ENCODE results near the gene FGFR1OP2. TPM values are rescaled to one million over a fixed set of nuclear protein-coding genes. Genes with fewer than 3 reads are reported as not detected.
"Not testable (repeated sequence)": the region's sequence is repeated elsewhere in the genome, so short reads cannot be mapped to it uniquely, and the experiment has no call there.

The FGFR1OP2 gene
- total RNA-seq, 2 experiments from 2014 or later = 49.1 to 50.7 TPM

GRCh38 chr12:26953447-26953846 is 15.2 kb downstream of the FGFR1OP2 start:
- H3K27ac Mint-ChIP-seq = no peak overlapping the region

GRCh38 chr12:26954027-26954426 is 15.8 kb downstream of the FGFR1OP2 start:
- intact Hi-C loops (cut with micrococcal nuclease) = loop anchor here (2.0 kb wide), 1 partner anchor 13 kb away; no protein-coding TSS in a partner anchor
- Mint-ChIP-seq H3K9me3 (no peaks in the 10 kb centered on the region), H3K36me3 (peaks cover 23% of the 10 kb centered on the region), H3K4me3 (no peak overlapping the region), H3K27me3 (no peaks in the 10 kb centered on the region), H3K27ac (no peak overlapping the region), H3K4me1 (ENCODE audit: low read depth) (peaks cover 39% of the 10 kb centered on the region)
- ChIA-PET POLR2A (interaction anchor here (1.0 kb wide), 1 partner anchor 78 kb away, joined by 3 read pairs; no protein-coding TSS in a partner anchor), CTCF (interaction anchor here (1.1 to 1.4 kb wide), 2 partner anchors 69 to 352 kb away, joined by 4 to 5 read pairs; no protein-coding TSS in a partner anchor)
- no peak for DNase-seq

More at GRCh38 chr12:26953447-26953846, 15.2 kb downstream of the FGFR1OP2 start:
- CTCF ChIA-PET = no interaction called here
- H3K36me3 Mint-ChIP-seq = peaks cover 25% of the 10 kb centered on the region
- intact Hi-C loops (cut with micrococcal nuclease) = no loop called here
- POLR2A ChIA-PET = no interaction called here
- H3K4me3 Mint-ChIP-seq = no peak overlapping the region
- no peaks in the 10 kb centered on the region for H3K27me3 Mint-ChIP-seq
- peaks cover 42% of the 10 kb centered on the region for H3K4me1 Mint-ChIP-seq (ENCODE audit: low read depth)
- no peak for DNase-seq
- H3K9me3 Mint-ChIP-seq = peaks cover 4% of the 10 kb centered on the region

DNA sequence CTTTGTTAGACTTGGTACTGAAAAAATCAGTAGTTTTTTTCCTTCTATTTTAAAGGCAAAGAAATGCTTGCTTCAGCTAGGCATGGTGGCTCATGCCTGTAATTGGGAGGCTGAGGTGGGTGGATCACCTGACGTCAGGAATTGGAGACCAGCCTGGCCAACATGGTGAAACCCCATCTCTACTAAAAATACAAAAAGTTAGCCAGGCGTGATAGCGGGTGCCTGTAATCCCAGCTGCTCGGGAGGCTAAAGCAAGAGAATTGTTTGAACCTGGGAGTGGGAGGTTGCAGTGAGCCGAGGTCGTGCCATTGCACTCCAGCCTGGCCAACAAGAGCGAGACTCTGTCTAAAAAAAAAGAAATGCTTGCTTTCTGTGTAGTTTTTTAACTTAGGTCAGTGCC is 23.1 kb downstream of the FGFR1OP2 start:
- intact Hi-C loops (cut with micrococcal nuclease); H3K27me3 Mint-ChIP-seq; POLR2A ChIA-PET; H3K9me3 Mint-ChIP-seq; H3K4me1 Mint-ChIP-seq (ENCODE audit: low read depth); H3K4me3 Mint-ChIP-seq; H3K27ac Mint-ChIP-seq; DNase-seq: not testable (repeated sequence)
- peaks cover 31% of the 10 kb centered on the region for H3K36me3 Mint-ChIP-seq
- CTCF ChIA-PET = interaction anchor here (1.0 kb wide), 1 partner anchor 76 kb away, joined by 5 read pairs; no protein-coding TSS in a partner anchor

DNA sequence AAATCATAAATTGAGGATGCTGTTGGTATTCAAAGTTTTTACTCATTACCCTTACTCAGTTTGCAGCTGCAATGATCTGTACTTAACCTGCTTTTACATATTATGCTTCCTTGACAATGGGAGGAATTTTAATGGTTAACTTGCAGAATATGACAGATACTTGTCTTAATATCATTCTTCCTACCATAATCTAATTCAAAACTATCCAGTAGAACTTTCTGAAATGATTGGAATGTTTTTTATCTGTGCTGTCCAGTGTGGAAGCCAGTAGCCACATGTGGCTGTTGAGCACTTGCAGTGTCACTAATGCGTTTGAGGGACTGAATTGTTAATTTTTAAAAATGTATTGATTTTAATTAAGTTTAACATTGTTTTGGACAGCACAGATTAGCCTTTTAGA is 23.5 kb downstream of the FGFR1OP2 start:
- Mint-ChIP-seq H3K9me3 (no peaks in the 10 kb centered on the region), H3K27me3 (no peaks in the 10 kb centered on the region), H3K4me3 (no peak overlapping the region), H3K27ac (no peak overlapping the region), H3K4me1 (ENCODE audit: low read depth) (no peaks in the 10 kb centered on the region), H3K36me3 (peaks cover 32% of the 10 kb centered on the region)
- ChIA-PET CTCF (interaction anchor here (1.0 kb wide), 1 partner anchor 77 kb away, joined by 5 read pairs; no protein-coding TSS in a partner anchor), POLR2A (no interaction called here)
- DNase-seq = no peak
- intact Hi-C loops (cut with micrococcal nuclease) = no loop called here

GRCh38 chr12:26963413-26963812 is 25.1 kb downstream of the FGFR1OP2 start:
- H3K36me3 Mint-ChIP-seq = peaks cover 32% of the 10 kb centered on the region
- POLR2A ChIA-PET = no interaction called here

GRCh38 chr12:26966842-26967241 is 28.6 kb downstream of the FGFR1OP2 start:
- Mint-ChIP-seq H3K27ac (no peak overlapping the region), H3K36me3 (peaks cover 28% of the 10 kb centered on the region), H3K9me3 (no peaks in the 10 kb centered on the region), H3K4me1 (ENCODE audit: low read depth) (peaks cover 17% of the 10 kb centered on the region), H3K27me3 (no peaks in the 10 kb centered on the region), H3K4me3 (no peak overlapping the region)
- DNase-seq = no peak
- ChIA-PET POLR2A (no interaction called here), CTCF (no interaction called here)
- intact Hi-C loops (cut with micrococcal nuclease) = no loop called here

More at GRCh38 chr12:26963413-26963812, 25.1 kb downstream of the FGFR1OP2 start:
- intact Hi-C loops (cut with micrococcal nuclease) = no loop called here
- CTCF ChIA-PET = interaction anchor here (1.2 kb wide), 1 partner anchor 50 kb away, joined by 4 read pairs; the partner anchor contains the start of gene TM7SF3
- Mint-ChIP-seq H3K4me3 (no peak overlapping the region), H3K27me3 (no peaks in the 10 kb centered on the region), H3K4me1 (ENCODE audit: low read depth) (no peaks in the 10 kb centered on the region), H3K27ac (no peak overlapping the region), H3K9me3 (no peaks in the 10 kb centered on the region)
- no peak for DNase-seq

DNA sequence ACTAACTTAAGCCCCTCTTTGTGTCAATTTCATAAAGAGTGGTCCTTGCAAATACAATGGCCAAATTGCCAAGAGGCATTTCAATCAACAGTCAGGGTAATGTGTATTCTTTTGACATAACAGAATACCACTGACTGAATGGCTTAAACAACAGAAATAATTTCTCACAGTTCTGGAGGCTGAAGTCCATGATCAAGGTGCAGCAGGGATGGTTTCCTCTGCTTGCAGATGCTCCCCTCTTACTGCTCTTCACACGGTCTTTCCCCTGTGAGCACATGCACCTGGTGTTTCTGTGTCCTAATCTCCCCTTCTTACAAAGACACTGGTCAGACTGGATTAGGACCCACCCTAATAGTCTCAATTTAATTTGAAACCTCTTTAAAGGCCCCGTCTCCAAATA is 31.9 kb downstream of the FGFR1OP2 start:
- peaks cover 20% of the 10 kb centered on the region for H3K36me3 Mint-ChIP-seq
- intact Hi-C loops (cut with micrococcal nuclease) = no loop called here
- no peaks in the 10 kb centered on the region for H3K9me3 Mint-ChIP-seq
- peaks cover 20% of the 10 kb centered on the region for H3K4me1 Mint-ChIP-seq (ENCODE audit: low read depth)
- no peaks in the 10 kb centered on the region for H3K27me3 Mint-ChIP-seq
- CTCF ChIA-PET = no interaction called here
- no peak overlapping the region for H3K4me3 Mint-ChIP-seq
- H3K27ac Mint-ChIP-seq = no peak overlapping the region
- POLR2A ChIA-PET = no interaction called here
- DNase-seq = no peak

DNA sequence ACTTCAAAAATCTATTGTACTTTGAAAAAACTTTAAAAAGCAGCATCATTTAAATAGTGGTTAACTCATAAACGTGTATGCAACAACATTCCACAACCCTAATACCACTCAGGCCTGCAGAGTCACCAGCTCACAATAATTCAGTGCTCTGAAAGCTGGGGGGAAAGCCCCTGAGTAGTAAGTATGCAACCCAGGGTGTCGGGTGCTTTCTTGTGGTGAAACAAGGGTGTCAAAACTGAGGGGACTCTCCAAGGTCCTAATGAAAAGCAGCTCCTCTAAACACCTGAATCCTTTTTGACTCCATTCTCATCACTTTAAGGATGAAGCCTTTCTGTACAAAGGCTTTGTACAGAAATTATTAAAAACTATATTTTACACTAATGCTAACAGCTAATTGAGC is 33.7 kb downstream of the FGFR1OP2 start:
- no peaks in the 10 kb centered on the region for H3K9me3 Mint-ChIP-seq
- no peak overlapping the region for H3K4me3 Mint-ChIP-seq
- H3K36me3 Mint-ChIP-seq = peaks cover 26% of the 10 kb centered on the region
- H3K27me3 Mint-ChIP-seq = no peaks in the 10 kb centered on the region
- ChIA-PET CTCF (interaction anchor here (0.6 to 2.1 kb wide), 8 partner anchors 9 to 407 kb away, joined by 3 to 5 read pairs (median 4); partner anchors contain the start of gene ITPR2), POLR2A (interaction anchor here (0.7 kb wide), 1 partner anchor 31 kb away, joined by 3 read pairs; no protein-coding TSS in a partner anchor)
- peak; percentile 85 for DNase-seq
- intact Hi-C loops (cut with micrococcal nuclease) = loop anchor here (1.0 kb wide), 2 partner anchors 34 to 42 kb away; partner anchors contain the start of genes FGFR1OP2 and TM7SF3
- H3K4me1 Mint-ChIP-seq (ENCODE audit: low read depth) = peaks cover 24% of the 10 kb centered on the region
- H3K27ac Mint-ChIP-seq = no peak overlapping the region

DNA sequence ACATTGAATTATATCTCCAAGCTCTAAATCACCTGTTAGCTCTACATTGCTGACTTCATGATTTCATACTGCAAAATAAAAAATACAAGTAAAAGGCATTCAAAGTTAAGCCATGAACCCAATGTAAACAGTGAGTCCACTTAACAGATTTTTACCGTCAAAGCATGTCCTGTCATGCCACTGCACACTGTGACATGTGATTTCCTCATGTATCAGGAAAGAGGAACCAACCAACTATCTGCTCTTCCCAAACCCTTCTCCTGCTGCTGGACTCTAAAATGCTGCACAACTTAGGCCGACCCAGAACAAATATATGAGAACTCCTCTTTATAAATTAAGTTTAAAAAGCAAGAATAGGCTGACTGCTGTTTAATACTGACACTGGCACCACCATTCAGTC is 38.4 kb downstream of the FGFR1OP2 start:
- no peak for DNase-seq
- H3K36me3 Mint-ChIP-seq = peaks cover 20% of the 10 kb centered on the region
- H3K4me3 Mint-ChIP-seq = no peak overlapping the region
- POLR2A ChIA-PET = no interaction called here
- CTCF ChIA-PET = interaction anchor here (0.6 to 1.3 kb wide), 2 partner anchors 40 to 42 kb away, joined by 4 read pairs; no protein-coding TSS in a partner anchor
- H3K9me3 Mint-ChIP-seq = no peaks in the 10 kb centered on the region
- intact Hi-C loops (cut with micrococcal nuclease) = no loop called here
- H3K27me3 Mint-ChIP-seq = no peaks in the 10 kb centered on the region
- no peak overlapping the region for H3K27ac Mint-ChIP-seq
- peaks cover 9% of the 10 kb centered on the region for H3K4me1 Mint-ChIP-seq (ENCODE audit: low read depth)

DNA sequence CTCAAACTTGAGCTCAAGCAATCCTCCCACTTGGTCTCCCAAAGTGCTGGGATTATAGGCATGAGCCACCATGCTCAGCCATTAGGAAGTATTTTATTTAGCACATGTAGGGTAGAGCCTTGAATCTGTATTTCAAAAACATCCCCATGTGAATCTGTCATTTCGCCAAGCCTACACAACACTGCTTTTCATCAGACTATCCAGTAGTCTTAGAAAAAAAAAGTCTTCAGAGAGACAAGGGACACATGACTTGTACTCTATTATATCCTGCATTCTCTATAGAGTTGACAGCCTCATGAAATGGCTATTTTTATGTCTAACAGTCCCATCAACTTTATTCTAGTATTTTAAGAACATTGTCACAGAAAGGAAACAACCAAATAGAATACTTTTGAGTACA is 40.5 kb downstream of the FGFR1OP2 start:
- intact Hi-C loops (cut with micrococcal nuclease) = no loop called here
- DNase-seq = no peak
- H3K4me1 Mint-ChIP-seq (ENCODE audit: low read depth) = peaks cover 4% of the 10 kb centered on the region
- no peak overlapping the region for H3K4me3 Mint-ChIP-seq
- ChIA-PET POLR2A (no interaction called here), CTCF (no interaction called here)
- no peak overlapping the region for H3K27ac Mint-ChIP-seq
- H3K9me3 Mint-ChIP-seq = no peaks in the 10 kb centered on the region
- no peaks in the 10 kb centered on the region for H3K27me3 Mint-ChIP-seq
- H3K36me3 Mint-ChIP-seq = peaks cover 26% of the 10 kb centered on the region

- ChIA-PET CTCF (no interaction called here), POLR2A (no interaction called here)
- H3K9me3 Mint-ChIP-seq = no peaks in the 10 kb centered on the region
- H3K27me3 Mint-ChIP-seq = no peaks in the 10 kb centered on the region
- intact Hi-C loops (cut with micrococcal nuclease) = no loop called here
- no peak for DNase-seq
- no peak overlapping the region for H3K27ac Mint-ChIP-seq
- peaks cover 30% of the 10 kb centered on the region for H3K36me3 Mint-ChIP-seq
- peaks cover 7% of the 10 kb centered on the region for H3K4me1 Mint-ChIP-seq (ENCODE audit: low read depth)
- no peak overlapping the region for H3K4me3 Mint-ChIP-seq
These were observed 41.5 kb downstream of the FGFR1OP2 start for GRCh38 chr12:26979733-26980132.

DNA sequence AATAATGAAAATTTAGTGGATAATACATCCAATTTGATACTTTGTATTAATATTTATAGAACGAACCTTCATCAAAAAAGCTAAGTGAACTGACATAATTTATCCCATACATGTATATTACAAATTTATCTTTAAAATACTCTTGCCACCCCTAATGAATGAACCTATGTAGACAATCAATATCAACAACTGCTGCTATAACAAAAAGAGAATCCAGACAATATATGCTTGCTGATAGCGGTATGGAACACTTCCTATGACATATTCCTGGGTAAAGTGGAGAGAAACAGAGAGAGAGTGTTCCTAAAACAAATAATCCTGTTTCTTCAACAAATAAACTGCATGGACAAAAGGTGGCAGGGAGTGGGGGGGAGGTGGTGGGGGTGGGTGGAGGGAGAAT is 44.6 kb downstream of the FGFR1OP2 start:
- no peak for DNase-seq
- ChIA-PET CTCF (no interaction called here), POLR2A (no interaction called here)
- peaks cover 5% of the 10 kb centered on the region for H3K4me1 Mint-ChIP-seq (ENCODE audit: low read depth)
- no peaks in the 10 kb centered on the region for H3K9me3 Mint-ChIP-seq
- intact Hi-C loops (cut with micrococcal nuclease) = no loop called here
- no peak overlapping the region for H3K27ac Mint-ChIP-seq
- H3K4me3 Mint-ChIP-seq = no peak overlapping the region
- H3K27me3 Mint-ChIP-seq = no peaks in the 10 kb centered on the region
- H3K36me3 Mint-ChIP-seq = peaks cover 41% of the 10 kb centered on the region
